Liver (tissue), 3 donors: ENCODE results near the gene ISG15.

Experiments
- CTCF ChIP-seq: fragments of 150-350 bp; IDR thresholded peaks from 2 replicates; pipeline ENCODE4 v1.5.1; 2017; ENCODE audit warnings: improper control_type of control experiment, low read depth, low read length; ENCODE audit not compliant: missing input control
- EGR1 ChIP-seq, 2 donors: IDR thresholded peaks; 2 replicates each; pipeline ENCODE4 v1.6.1; 2016 to 2018; ENCODE audit warnings: antibody characterized with exemption in 2 of 2, low read depth in 2 of 2
- FOXA2 ChIP-seq: IDR thresholded peaks from 2 replicates; pipeline ENCODE4 v1.6.1; 2016; ENCODE audit warnings: antibody characterized with exemption
- GABPA ChIP-seq, 2 donors: IDR thresholded peaks in 1 of 2; conservative IDR thresholded peaks in 1 of 2; 2 replicates each; pipeline ENCODE4 v1.6.1; 2016; ENCODE audit warnings: antibody characterized with exemption in 2 of 2, mild to moderate bottlenecking in 1 of 2, moderate library complexity in 1 of 2
- HNF4A ChIP-seq, 2 donors: conservative IDR thresholded peaks; 2 replicates each; pipeline ENCODE4 v1.6.1; 2016; ENCODE audit warnings: antibody characterized with exemption in 2 of 2, mild to moderate bottlenecking in 2 of 2
- HNF4G ChIP-seq: IDR thresholded peaks from 2 replicates; pipeline ENCODE4 v1.6.1; 2016; ENCODE audit warnings: antibody characterized with exemption
- JUND ChIP-seq, 2 donors: IDR thresholded peaks; 2 replicates each; pipeline ENCODE4 v1.6.1; 2016; ENCODE audit warnings: antibody characterized with exemption in 2 of 2
- MAX ChIP-seq: IDR thresholded peaks from 2 replicates; pipeline ENCODE4 v1.6.1; 2016; ENCODE audit warnings: antibody characterized with exemption
- REST ChIP-seq: IDR thresholded peaks from 2 replicates; pipeline ENCODE4 v1.6.1; 2016; ENCODE audit warnings: antibody characterized with exemption, mild to moderate bottlenecking
- SP1 ChIP-seq: IDR thresholded peaks from 2 replicates; pipeline ENCODE4 v1.6.1; 2018; ENCODE audit warnings: antibody characterized with exemption, mild to moderate bottlenecking
- TAF1 ChIP-seq: conservative IDR thresholded peaks from 2 replicates; pipeline ENCODE4 v1.6.1; 2016; ENCODE audit warnings: antibody characterized with exemption, mild to moderate bottlenecking
- YY1 ChIP-seq: IDR thresholded peaks from 2 replicates; pipeline ENCODE4 v1.6.1; 2016; ENCODE audit warnings: antibody characterized with exemption, mild to moderate bottlenecking
- ZBTB33 ChIP-seq: IDR thresholded peaks from 2 replicates; pipeline ENCODE4 v1.6.1; 2016; ENCODE audit warnings: antibody characterized with exemption
- donor health status: healthy.
- donor health status: healthy.

- no peak for TF ChIP-seq CTCF
- no peak for TF ChIP-seq HNF4G
- no peak for TF ChIP-seq GABPA (IDR thresholded peaks at IDR 0.05 in 1 of 2, conservative IDR thresholded peaks at IDR 0.05 in 1 of 2)
- TF ChIP-seq EGR1 (IDR thresholded peaks at IDR 0.05; ENCODE audit: low read depth in 2 of 2) = no peak
- no peak for TF ChIP-seq SP1
- TF ChIP-seq TAF1 = no peak
- no peak for TF ChIP-seq JUND (IDR thresholded peaks at IDR 0.05)
- no peak for TF ChIP-seq HNF4A (conservative IDR thresholded peaks at IDR 0.05)
- TF ChIP-seq MAX = no peak
- TF ChIP-seq YY1 = no peak
- no peak for TF ChIP-seq ZBTB33
- no peak for TF ChIP-seq REST
- TF ChIP-seq FOXA2 = no peak
Observed at GRCh38 chr1:981955-982558, 31.2 kb upstream of the ISG15 start, which contains the start of gene PERM1.
